ENCODE measurements around the gene DDA1.

Gene DDA1

DNA sequence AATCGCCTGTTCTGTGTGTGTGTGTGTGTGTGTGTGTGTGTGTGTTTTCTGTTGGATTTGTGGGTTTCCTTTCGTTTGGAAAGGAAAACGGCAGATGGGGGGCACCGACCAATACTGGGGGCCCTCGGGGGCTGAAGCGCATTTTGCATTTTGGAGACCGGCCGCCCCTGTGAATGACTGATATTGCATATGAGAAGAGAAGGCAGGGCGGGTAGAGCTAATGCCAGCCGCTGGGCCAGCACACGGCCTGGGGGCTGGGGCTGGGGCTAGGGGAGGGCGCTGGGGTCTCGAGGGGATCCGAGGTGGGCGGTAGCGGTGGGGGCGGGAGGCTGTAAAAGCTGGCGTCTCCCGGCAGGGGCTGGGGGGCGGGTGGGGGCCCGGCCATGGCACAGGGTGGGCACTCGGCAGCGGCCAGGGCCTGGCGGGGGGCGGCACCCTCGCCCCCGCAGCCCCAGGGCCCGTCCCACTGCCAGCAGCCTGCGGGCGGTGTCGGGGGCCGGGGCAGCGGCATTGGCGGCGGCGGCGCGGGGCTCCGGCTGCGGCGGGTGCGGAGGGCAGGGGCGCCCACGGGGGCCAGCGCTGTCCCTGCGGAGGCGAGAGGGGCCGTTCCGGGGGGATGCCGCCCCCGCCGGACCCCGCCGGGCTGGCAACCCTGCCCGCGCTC, 14.1 kb downstream of the DDA1 start:
- Histone ChIP-seq H3K36me3 (ENCODE audit: low read length) (no peaks in the 10 kb centered on the region), H3F3A (ENCODE audit: insufficient read depth) (peaks cover 3% of the 10 kb centered on the region; the same call in 1 of the 2 replicates), H3K4me3 (ENCODE audit: insufficient read depth, low read length, poor library complexity, severe bottlenecking) (no peak overlapping the region), H3K79me2 (ENCODE audit: insufficient read depth, low read length) (no peaks in the 10 kb centered on the region), H3K27me3 (ENCODE audit: low read length) (no peaks in the 10 kb centered on the region), H3K4me2 (ENCODE audit: low read depth, low read length, poor library complexity, severe bottlenecking) (no peak overlapping the region), H3K9ac (ENCODE audit: low read length) (no peak overlapping the region), H2AFZ (ENCODE audit: low read depth, low read length, severe bottlenecking) (no peak overlapping the region), H3K27ac (ENCODE audit: low read depth, low read length) (no peak overlapping the region), H4K20me1 (ENCODE audit: low read depth, low read length) (no peaks in the 10 kb centered on the region), H3K9me3 (ENCODE audit: insufficient read depth, low read length) (no peaks in the 10 kb centered on the region), H3K9me2 (replicated peaks; ENCODE audit: insufficient read depth, low read length) (no peaks in the 10 kb centered on the region)
- TF ChIP-seq EZH2phosphoT487 (conservative IDR thresholded peaks at IDR 0.05; ENCODE audit: low read length) = no peak
- TF ChIP-seq, protein P1, sequence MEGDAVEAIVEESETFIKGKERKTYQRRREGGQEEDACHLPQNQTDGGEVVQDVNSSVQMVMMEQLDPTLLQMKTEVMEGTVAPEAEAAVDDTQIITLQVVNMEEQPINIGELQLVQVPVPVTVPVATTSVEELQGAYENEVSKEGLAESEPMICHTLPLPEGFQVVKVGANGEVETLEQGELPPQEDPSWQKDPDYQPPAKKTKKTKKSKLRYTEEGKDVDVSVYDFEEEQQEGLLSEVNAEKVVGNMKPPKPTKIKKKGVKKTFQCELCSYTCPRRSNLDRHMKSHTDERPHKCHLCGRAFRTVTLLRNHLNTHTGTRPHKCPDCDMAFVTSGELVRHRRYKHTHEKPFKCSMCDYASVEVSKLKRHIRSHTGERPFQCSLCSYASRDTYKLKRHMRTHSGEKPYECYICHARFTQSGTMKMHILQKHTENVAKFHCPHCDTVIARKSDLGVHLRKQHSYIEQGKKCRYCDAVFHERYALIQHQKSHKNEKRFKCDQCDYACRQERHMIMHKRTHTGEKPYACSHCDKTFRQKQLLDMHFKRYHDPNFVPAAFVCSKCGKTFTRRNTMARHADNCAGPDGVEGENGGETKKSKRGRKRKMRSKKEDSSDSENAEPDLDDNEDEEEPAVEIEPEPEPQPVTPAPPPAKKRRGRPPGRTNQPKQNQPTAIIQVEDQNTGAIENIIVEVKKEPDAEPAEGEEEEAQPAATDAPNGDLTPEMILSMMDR (IDR thresholded peaks at IDR 0.05; ENCODE audit: insufficient read depth, low read length, poor library complexity, severe bottlenecking) = no peak

DNA sequence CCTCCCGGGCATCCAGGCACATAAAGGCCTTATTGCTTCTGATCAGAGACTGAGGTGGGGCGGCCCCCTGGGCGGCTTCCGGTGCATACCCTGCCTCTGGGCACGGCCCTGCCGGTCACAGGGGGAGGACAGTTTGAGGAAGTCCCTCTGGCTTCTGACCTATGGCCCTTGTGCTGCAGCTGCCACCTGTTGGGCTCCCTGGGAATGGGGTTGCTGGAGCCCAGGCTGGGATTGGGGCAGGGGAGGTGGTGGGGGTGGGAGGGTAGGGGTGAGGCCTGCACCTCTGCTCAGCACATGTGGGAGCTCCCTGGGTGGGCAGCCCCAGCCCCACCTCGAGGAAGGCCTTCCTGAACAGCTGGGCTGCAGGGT, 14.6 kb downstream of the DDA1 start:
- H3K79me2 ChIP-seq (ENCODE audit: insufficient read depth, low read length) = no peaks in the 10 kb centered on the region
- no peaks in the 10 kb centered on the region for H3K27me3 ChIP-seq (ENCODE audit: low read length)
- no peak overlapping the region for H3K9ac ChIP-seq (ENCODE audit: low read length)
- H3K4me2 ChIP-seq (ENCODE audit: low read depth, low read length, poor library complexity, severe bottlenecking) = no peak overlapping the region
- H3K4me3 ChIP-seq (ENCODE audit: insufficient read depth, low read length, poor library complexity, severe bottlenecking) = no peak overlapping the region
- no peaks in the 10 kb centered on the region for H3K9me2 ChIP-seq (replicated peaks; ENCODE audit: insufficient read depth, low read length)
- H3K9me3 ChIP-seq (ENCODE audit: insufficient read depth, low read length) = no peaks in the 10 kb centered on the region
- H4K20me1 ChIP-seq (ENCODE audit: low read depth, low read length) = no peaks in the 10 kb centered on the region
- TF ChIP-seq, protein P1 (IDR thresholded peaks at IDR 0.05; ENCODE audit: insufficient read depth, low read length, poor library complexity, severe bottlenecking) = no peak
- no peak for TF ChIP-seq EZH2phosphoT487 (conservative IDR thresholded peaks at IDR 0.05; ENCODE audit: low read length)
- H3K36me3 ChIP-seq (ENCODE audit: low read length) = no peaks in the 10 kb centered on the region
- peaks cover 3% of the 10 kb centered on the region; the same call in 1 of the 2 replicates for H3F3A ChIP-seq (ENCODE audit: insufficient read depth)
- no peak overlapping the region for H2AFZ ChIP-seq (ENCODE audit: low read depth, low read length, severe bottlenecking)
- no peak overlapping the region for H3K27ac ChIP-seq (ENCODE audit: low read depth, low read length)

DNA sequence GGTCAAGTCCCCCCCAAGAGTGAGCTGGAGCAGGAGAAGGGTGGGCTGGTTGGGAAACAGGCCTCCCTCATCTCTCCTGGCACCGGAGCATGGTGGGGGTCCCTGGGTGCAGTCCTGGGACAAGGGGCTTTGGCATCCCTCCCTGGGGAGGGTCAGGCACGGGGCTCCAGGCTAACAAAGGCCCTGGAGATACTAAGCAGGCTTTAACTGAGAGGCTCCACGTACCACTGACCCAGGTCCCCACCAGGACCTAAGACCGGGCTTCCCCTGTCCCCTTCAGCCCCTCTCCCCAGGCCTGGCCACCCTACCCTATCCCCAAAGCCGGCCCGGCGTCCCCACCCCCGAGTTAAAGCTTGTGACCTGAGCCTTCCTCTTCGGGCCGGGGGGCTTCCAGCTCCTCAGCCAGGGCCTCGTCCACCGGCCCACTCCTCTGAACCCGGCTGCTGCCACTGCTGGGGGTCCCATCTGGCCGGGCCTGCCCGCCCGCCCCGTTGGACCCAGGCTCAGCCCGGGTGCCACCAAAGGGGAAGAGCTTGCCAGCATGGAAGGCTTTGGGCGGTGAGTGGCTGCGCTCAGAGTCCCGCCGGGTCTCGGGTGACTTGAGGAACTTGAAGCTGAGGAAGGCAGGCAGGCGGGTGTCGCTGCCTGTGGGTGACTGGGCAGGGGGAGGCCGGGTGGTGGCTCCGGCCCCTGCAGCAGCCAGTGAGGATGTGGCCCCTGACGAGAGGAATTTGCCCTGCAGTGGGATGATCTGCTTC, 15.2 kb downstream of the DDA1 start:
- H3K27me3 ChIP-seq (ENCODE audit: low read length) = no peaks in the 10 kb centered on the region
- H3K9me2 ChIP-seq (replicated peaks; ENCODE audit: insufficient read depth, low read length) = no peaks in the 10 kb centered on the region
- H3K36me3 ChIP-seq (ENCODE audit: low read length) = no peaks in the 10 kb centered on the region
- no peaks in the 10 kb centered on the region for H3K79me2 ChIP-seq (ENCODE audit: insufficient read depth, low read length)
- no peak overlapping the region for H3K4me3 ChIP-seq (ENCODE audit: insufficient read depth, low read length, poor library complexity, severe bottlenecking)
- no peak for TF ChIP-seq EZH2phosphoT487 (conservative IDR thresholded peaks at IDR 0.05; ENCODE audit: low read length)
- TF ChIP-seq, protein P1 (IDR thresholded peaks at IDR 0.05; ENCODE audit: insufficient read depth, low read length, poor library complexity, severe bottlenecking) = no peak
- no peak overlapping the region for H3K4me2 ChIP-seq (ENCODE audit: low read depth, low read length, poor library complexity, severe bottlenecking)
- peaks cover 3% of the 10 kb centered on the region; the same call in 1 of the 2 replicates for H3F3A ChIP-seq (ENCODE audit: insufficient read depth)
- no peak overlapping the region for H3K9ac ChIP-seq (ENCODE audit: low read length)
- no peaks in the 10 kb centered on the region for H3K9me3 ChIP-seq (ENCODE audit: insufficient read depth, low read length)
- no peaks in the 10 kb centered on the region for H4K20me1 ChIP-seq (ENCODE audit: low read depth, low read length)
- no peak overlapping the region for H3K27ac ChIP-seq (ENCODE audit: low read depth, low read length)
- H2AFZ ChIP-seq (ENCODE audit: low read depth, low read length, severe bottlenecking) = no peak overlapping the region
